HepG2 (cell line): ENCODE measurements around the gene TAF1B. TPM values are rescaled to one million over a fixed set of nuclear protein-coding genes. Genes with fewer than 3 reads are reported as not detected.
A peak's percentile ranks its signal among the peaks of the same experiment; 100 is the strongest.

Experiments
- ATF3 ChIP-seq: sonication (generic); formaldehyde crosslinking; IDR thresholded peaks from 2 replicates; pipeline ENCODE4 v1.4.0; 2020; ENCODE audit warnings: missing genetic modification reagents
- ERF ChIP-seq: IDR thresholded peaks from 2 replicates; pipeline ENCODE4 v1.6.1; 2018; ENCODE audit warnings: missing biosample characterization, missing genetic modification reagents
- ESRRA ChIP-seq: sonication (generic); formaldehyde crosslinking; IDR thresholded peaks from 2 replicates; pipeline ENCODE4 v1.5.1; 2020; ENCODE audit warnings: mild to moderate bottlenecking, low read depth, missing genetic modification reagents
- HNRNPK ChIP-seq: fragments of 200-400 bp; formaldehyde crosslinking; IDR thresholded peaks from 2 replicates; pipeline ENCODE4 v1.6.1; 2018; ENCODE audit warnings: low read length, low read depth, moderate library complexity, mild to moderate bottlenecking; ENCODE audit not compliant: poor library complexity, severe bottlenecking
- PHB2 ChIP-seq: fragments of 450-650 bp; IDR thresholded peaks from 2 replicates; pipeline ENCODE4 v1.6.1; 2018; ENCODE audit not compliant: partially characterized antibody
- PRMT3 ChIP-seq: sonication (generic); formaldehyde crosslinking; IDR thresholded peaks from 2 replicates; pipeline ENCODE4 v1.8.1; 2022; ENCODE audit warnings: low read depth, mild to moderate bottlenecking, moderate library complexity, missing genetic modification reagents, borderline replicate concordance
- SAFB2 ChIP-seq: sonication (generic); formaldehyde crosslinking; IDR thresholded peaks from 2 replicates; pipeline ENCODE4 v1.5.1; 2020; ENCODE audit warnings: missing genetic modification reagents, low read depth, mild to moderate bottlenecking, borderline replicate concordance
- TFAP4 ChIP-seq: sonication (generic); IDR thresholded peaks from 2 replicates; pipeline ENCODE4 v1.6.1; 2016; ENCODE audit warnings: low read depth, borderline replicate concordance
- YEATS2 ChIP-seq: sonication (generic); formaldehyde crosslinking; IDR thresholded peaks from 2 replicates; pipeline ENCODE4 v1.4.0; 2020; ENCODE audit warnings: missing genetic modification reagents, borderline replicate concordance
- ZEB1 ChIP-seq: IDR thresholded peaks from 2 replicates; pipeline ENCODE4 v1.6.1; 2012; ENCODE audit warnings: mild to moderate bottlenecking, low read depth, inconsistent platforms; ENCODE audit not compliant: insufficient replicate concordance
- ZMYM3 ChIP-seq: sonication (generic); formaldehyde crosslinking; IDR thresholded peaks from 2 replicates; pipeline ENCODE4 v1.5.1; 2020; ENCODE audit warnings: mild to moderate bottlenecking, missing genetic modification reagents
- ZNF451 ChIP-seq: sonication (generic); formaldehyde crosslinking; IDR thresholded peaks from 2 replicates; pipeline ENCODE4 v1.5.0; 2020; ENCODE audit warnings: mild to moderate bottlenecking, missing genetic modification reagents
- ZNF512B ChIP-seq: sonication (generic); formaldehyde crosslinking; IDR thresholded peaks from 2 replicates; pipeline ENCODE4 v1.5.1; 2020; ENCODE audit warnings: missing genetic modification reagents, mild to moderate bottlenecking, borderline replicate concordance
- ZSCAN25 ChIP-seq: sonication (generic); formaldehyde crosslinking; IDR thresholded peaks from 2 replicates; pipeline ENCODE4 v1.8.0; 2022; ENCODE audit warnings: mild to moderate bottlenecking, missing genetic modification reagents
- polyA plus RNA-seq, 8 experiments: library from polyadenylated mRNA; depleted of rRNA in 3 of 8; stranded (reverse) in 7 of 8; unstranded in 1 of 8; fragments of >200 nt; fragmentation: Illumina TruSeq in 4 of 8; extraction: Trizol in 4 of 8; gene quantifications; 2 replicates each; pipeline versions ENCODE4 v1.2.1 to v1.2.3, GENCODE V29; 2011 to 2016; ENCODE audit warnings: low read depth in 4 of 8, missing spikeins in 1 of 8, mixed read lengths in 1 of 8; ENCODE audit not compliant: insufficient read depth in 1 of 8
- total RNA-seq, 5 experiments: library from RNA; depleted of rRNA; stranded (reverse); fragments of >200 nt; fragmentation: Illumina TruSeq; extraction: Trizol; gene quantifications; 2 replicates each; pipeline ENCODE4 v1.2.3, GENCODE V29; 2016; ENCODE audit warnings: low read depth in 1 of 5
- TF ChIP-seq, protein P1 (sequence below): sonication (generic); formaldehyde crosslinking; IDR thresholded peaks from 2 replicates; pipeline ENCODE4 v1.8.0; 2022; ENCODE audit warnings: mild to moderate bottlenecking, missing genetic modification reagents; ENCODE audit not compliant: insufficient replicate concordance
- TF ChIP-seq, protein P2 (sequence below): sonication (generic); formaldehyde crosslinking; IDR thresholded peaks from 2 replicates; pipeline ENCODE4 v1.5.0; 2020; ENCODE audit warnings: mild to moderate bottlenecking, missing genetic modification reagents
- TF ChIP-seq, protein P3 (sequence below): conservative IDR thresholded peaks from 2 replicates; pipeline ENCODE4 v1.6.1; 2018; ENCODE audit warnings: missing genetic modification reagents

TAF1B gene
- total and polyA plus RNA-seq, 2 of the 13 experiments (the other 11 are each of a cell fraction or from before 2014, with no cell fraction given), result 13.3 to 27.7 TPM

DNA sequence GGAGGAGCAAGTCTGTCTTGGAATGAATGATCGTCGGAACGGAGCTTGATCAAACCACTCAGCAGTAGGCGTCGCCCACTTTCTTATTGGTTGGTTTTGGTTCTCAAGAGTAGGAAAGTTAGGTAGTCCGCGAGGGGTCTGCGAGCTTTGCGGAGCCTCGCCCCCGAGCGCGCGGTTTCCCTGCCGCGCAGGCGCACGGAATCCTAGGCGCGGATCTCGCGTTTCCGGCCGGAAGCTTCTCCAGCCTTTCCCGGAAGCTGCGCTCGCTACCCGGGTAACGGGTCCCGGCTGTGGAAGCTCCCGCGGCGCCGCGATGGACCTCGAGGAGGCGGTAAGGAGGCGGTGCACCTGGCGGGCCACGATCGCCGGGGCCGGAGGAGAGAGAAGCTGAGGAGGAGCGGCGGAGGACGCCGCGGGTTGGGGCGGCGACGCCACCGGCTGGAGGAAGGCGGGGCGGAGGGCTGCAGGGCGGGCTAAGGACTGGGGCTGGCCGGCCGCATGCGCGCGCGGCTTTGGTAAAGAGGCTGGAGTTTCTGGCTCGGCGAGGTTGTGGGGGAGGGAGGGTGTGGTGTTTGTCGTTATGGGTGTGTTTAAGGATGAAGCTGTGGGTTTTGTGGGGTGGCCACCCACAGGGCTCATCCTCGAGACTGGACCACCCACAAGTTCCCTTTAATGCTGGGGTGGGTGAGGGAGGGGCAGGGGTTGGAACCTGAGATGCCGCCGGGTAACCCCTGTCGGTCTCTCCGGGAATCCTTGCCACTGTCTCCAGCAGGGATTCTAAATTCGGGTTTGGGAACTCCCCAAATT, at the start of gene TAF1B (continued):
- peak; percentile 91; the same call in 1 of the 2 replicates for TF ChIP-seq PRMT3 (CRISPR knock-in tag)
- peak; percentile 86; the same call in 1 of the 2 replicates for TF ChIP-seq SAFB2
- TF ChIP-seq, protein P1, sequence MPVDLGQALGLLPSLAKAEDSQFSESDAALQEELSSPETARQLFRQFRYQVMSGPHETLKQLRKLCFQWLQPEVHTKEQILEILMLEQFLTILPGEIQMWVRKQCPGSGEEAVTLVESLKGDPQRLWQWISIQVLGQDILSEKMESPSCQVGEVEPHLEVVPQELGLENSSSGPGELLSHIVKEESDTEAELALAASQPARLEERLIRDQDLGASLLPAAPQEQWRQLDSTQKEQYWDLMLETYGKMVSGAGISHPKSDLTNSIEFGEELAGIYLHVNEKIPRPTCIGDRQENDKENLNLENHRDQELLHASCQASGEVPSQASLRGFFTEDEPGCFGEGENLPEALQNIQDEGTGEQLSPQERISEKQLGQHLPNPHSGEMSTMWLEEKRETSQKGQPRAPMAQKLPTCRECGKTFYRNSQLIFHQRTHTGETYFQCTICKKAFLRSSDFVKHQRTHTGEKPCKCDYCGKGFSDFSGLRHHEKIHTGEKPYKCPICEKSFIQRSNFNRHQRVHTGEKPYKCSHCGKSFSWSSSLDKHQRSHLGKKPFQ (CRISPR knock-in tag), result peak; percentile 90
- TF ChIP-seq, protein P2, sequence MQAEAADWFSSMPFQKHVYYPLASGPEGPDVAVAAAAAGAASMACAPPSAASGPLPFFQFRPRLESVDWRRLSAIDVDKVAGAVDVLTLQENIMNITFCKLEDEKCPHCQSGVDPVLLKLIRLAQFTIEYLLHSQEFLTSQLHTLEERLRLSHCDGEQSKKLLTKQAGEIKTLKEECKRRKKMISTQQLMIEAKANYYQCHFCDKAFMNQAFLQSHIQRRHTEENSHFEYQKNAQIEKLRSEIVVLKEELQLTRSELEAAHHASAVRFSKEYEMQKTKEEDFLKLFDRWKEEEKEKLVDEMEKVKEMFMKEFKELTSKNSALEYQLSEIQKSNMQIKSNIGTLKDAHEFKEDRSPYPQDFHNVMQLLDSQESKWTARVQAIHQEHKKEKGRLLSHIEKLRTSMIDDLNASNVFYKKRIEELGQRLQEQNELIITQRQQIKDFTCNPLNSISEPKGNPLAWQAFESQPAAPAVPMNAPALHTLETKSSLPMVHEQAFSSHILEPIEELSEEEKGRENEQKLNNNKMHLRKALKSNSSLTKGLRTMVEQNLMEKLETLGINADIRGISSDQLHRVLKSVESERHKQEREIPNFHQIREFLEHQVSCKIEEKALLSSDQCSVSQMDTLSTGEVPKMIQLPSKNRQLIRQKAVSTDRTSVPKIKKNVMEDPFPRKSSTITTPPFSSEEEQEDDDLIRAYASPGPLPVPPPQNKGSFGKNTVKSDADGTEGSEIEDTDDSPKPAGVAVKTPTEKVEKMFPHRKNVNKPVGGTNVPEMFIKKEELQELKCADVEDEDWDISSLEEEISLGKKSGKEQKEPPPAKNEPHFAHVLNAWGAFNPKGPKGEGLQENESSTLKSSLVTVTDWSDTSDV, result peak; percentile 85; the same call in 1 of the 2 replicates
- TF ChIP-seq ZMYM3, result no peak; the same call in 1 of the 2 replicates
- TF ChIP-seq ZSCAN25, result peak; percentile 84; the same call in 1 of the 2 replicates
- TF ChIP-seq ZEB1, result no peak
- peak; percentile 11; the same call in 1 of the 2 replicates for TF ChIP-seq TFAP4
- TF ChIP-seq ZNF451 (CRISPR knock-in tag), result peak; percentile 85; the same call in 1 of the 2 replicates
- TF ChIP-seq ZNF512B (CRISPR knock-in tag), result peak; percentile 90; the same call in 1 of the 2 replicates
- peak; percentile 95 for TF ChIP-seq ERF (CRISPR knock-in tag)
- TF ChIP-seq PHB2, result no peak
- TF ChIP-seq, protein P3, sequence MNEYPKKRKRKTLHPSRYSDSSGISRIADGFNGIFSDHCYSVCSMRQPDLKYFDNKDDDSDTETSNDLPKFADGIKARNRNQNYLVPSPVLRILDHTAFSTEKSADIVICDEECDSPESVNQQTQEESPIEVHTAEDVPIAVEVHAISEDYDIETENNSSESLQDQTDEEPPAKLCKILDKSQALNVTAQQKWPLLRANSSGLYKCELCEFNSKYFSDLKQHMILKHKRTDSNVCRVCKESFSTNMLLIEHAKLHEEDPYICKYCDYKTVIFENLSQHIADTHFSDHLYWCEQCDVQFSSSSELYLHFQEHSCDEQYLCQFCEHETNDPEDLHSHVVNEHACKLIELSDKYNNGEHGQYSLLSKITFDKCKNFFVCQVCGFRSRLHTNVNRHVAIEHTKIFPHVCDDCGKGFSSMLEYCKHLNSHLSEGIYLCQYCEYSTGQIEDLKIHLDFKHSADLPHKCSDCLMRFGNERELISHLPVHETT, result peak; percentile 94
- peak; percentile 77 for TF ChIP-seq ESRRA (CRISPR knock-in tag)
- TF ChIP-seq HNRNPK, result peak; percentile 98
- TF ChIP-seq ATF3, result no peak; the same call in none of the 2 replicates
- TF ChIP-seq YEATS2, result peak; percentile 94
